OCI-LY3 (cell line): ENCODE data around the gene FGR.

Experiments used
- EZH2phosphoT487 ChIP-seq: fragments of 200-600 bp; shearing (Covaris generic); IDR thresholded peaks from 2 replicates; pipeline ENCODE4 v1.6.1; 2018; ENCODE audit warnings: antibody characterized with exemption, mixed run types, low read depth
- TF ChIP-seq, protein P1 (sequence below): fragments of 200-600, 300-600 bp; sonication (generic); IDR thresholded peaks from 2 replicates; pipeline ENCODE4 v1.5.1; 2014; ENCODE audit warnings: antibody characterized with exemption, low read length, low read depth

DNA sequence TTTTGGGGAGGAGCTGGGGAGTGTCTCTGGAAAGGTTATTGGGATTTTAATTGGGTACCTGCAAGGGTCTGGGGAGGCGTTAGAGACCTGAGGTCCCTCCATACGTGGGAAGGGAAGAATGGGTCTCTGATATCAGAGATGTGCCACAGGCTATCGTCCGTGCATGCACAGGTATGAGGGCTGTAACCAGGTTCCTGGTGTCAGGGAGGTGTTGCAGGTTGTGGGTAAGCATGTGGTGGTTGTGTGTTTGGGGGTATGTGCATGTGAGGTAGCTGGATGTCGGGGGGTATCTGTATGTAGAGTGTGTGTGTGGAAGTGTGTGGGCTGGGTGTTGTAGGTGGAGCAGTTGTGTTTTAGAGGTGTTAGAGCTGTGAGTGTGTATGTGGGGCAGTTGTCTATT lies 39.4 kb downstream of the FGR start:
- TF ChIP-seq, protein P1, sequence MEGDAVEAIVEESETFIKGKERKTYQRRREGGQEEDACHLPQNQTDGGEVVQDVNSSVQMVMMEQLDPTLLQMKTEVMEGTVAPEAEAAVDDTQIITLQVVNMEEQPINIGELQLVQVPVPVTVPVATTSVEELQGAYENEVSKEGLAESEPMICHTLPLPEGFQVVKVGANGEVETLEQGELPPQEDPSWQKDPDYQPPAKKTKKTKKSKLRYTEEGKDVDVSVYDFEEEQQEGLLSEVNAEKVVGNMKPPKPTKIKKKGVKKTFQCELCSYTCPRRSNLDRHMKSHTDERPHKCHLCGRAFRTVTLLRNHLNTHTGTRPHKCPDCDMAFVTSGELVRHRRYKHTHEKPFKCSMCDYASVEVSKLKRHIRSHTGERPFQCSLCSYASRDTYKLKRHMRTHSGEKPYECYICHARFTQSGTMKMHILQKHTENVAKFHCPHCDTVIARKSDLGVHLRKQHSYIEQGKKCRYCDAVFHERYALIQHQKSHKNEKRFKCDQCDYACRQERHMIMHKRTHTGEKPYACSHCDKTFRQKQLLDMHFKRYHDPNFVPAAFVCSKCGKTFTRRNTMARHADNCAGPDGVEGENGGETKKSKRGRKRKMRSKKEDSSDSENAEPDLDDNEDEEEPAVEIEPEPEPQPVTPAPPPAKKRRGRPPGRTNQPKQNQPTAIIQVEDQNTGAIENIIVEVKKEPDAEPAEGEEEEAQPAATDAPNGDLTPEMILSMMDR, result no peak
- TF ChIP-seq EZH2phosphoT487, result no peak
